CD4-positive, alpha-beta T cell (primary cell): Measurements from ENCODE around the gene YARS1. TPM values are rescaled to one million over a fixed set of nuclear protein-coding genes. Genes with fewer than 3 reads are reported as not detected.

Source experiments
- ATAC-seq: fragments of 200-7000 bp; cut with Tn5 transposase; one replicate; pipeline ENCODE4 v1.10.0; 2022; ENCODE audit warnings: mild to moderate bottlenecking; ENCODE audit not compliant: poor library complexity
- CTCF ChIA-PET: fragments of 350-600 bp; sonication (Branson Sonifier 250); formaldehyde crosslinking; loops from one replicate; lab custom pipeline; 2021; ENCODE audit warnings: antibody characterized with exemption, inconsistent platforms; lab: Charles Lee
- POLR2A ChIA-PET: fragments of 350-600 bp; sonication (Branson Sonifier 250); formaldehyde crosslinking; loops from one replicate; lab custom pipeline; 2021; ENCODE audit warnings: antibody characterized with exemption, inconsistent platforms; lab: Charles Lee
- DNase-seq, 14 experiments: peaks; one replicate each; pipeline ENCODE4 v3.0.0-alpha.2; 2013 to 2020; ENCODE audit warnings: mixed read lengths in 2 of 14
- H3K27ac ChIP-seq, 2 donors: one replicate each; pipeline versions ENCODE4 v1.5.1 to v1.7.0; 2013; ENCODE audit warnings: low read length in 2 of 2, low read depth in 1 of 2, mild to moderate bottlenecking in 1 of 2
- H3K27me3 ChIP-seq, 2 experiments: 1 replicate in 1 of 2; 2 replicates in 1 of 2; pipeline versions ENCODE4 v1.6.1 to v1.7.0; 2013; ENCODE audit warnings: low read length in 2 of 2, control low read depth in 1 of 2, mild to moderate bottlenecking in 1 of 2, moderate library complexity in 1 of 2; ENCODE audit not compliant: insufficient read depth in 2 of 2, control insufficient read depth in 1 of 2
- H3K36me3 ChIP-seq: one replicate; pipeline ENCODE4 v1.6.1; 2013; ENCODE audit warnings: low read length, control low read depth; ENCODE audit not compliant: insufficient read depth
- H3K4me1 ChIP-seq: one replicate; pipeline ENCODE4 v1.6.1; 2013; ENCODE audit warnings: low read length, control low read depth; ENCODE audit not compliant: insufficient read depth
- H3K4me3 ChIP-seq: one replicate; pipeline ENCODE4 v1.5.1; 2013; ENCODE audit warnings: mild to moderate bottlenecking, low read length, moderate library complexity
- H3K9me3 ChIP-seq, 2 experiments: 1 replicate in 1 of 2; 2 replicates in 1 of 2; pipeline versions ENCODE4 v1.6.1 to v1.7.0; 2013; ENCODE audit warnings: low read length in 2 of 2, mild to moderate bottlenecking in 2 of 2, control low read depth in 1 of 2, moderate library complexity in 1 of 2; ENCODE audit not compliant: control insufficient read depth in 1 of 2, insufficient read depth in 1 of 2
- H3K27ac Mint-ChIP-seq: one replicate; pipeline ENCODE4 v1.8.0; 2020; ENCODE audit warnings: mixed read lengths
- H3K27me3 Mint-ChIP-seq: one replicate; pipeline ENCODE4 v1.8.0; 2021; ENCODE audit warnings: mixed read lengths
- H3K36me3 Mint-ChIP-seq: one replicate; pipeline ENCODE4 v1.8.0; 2021; ENCODE audit warnings: low read depth, mixed read lengths
- H3K4me1 Mint-ChIP-seq: one replicate; pipeline ENCODE4 v1.8.0; 2021; ENCODE audit warnings: low read depth, mixed read lengths
- H3K4me3 Mint-ChIP-seq: one replicate; pipeline ENCODE4 v1.8.0; 2020; ENCODE audit warnings: mild to moderate bottlenecking, mixed read lengths
- H3K9me3 Mint-ChIP-seq: one replicate; pipeline ENCODE4 v1.8.0; 2020; ENCODE audit warnings: mixed read lengths
- intact Hi-C, 2 experiments: fragments of 100-400 bp; cut with DNase I in 1 of 2; cut with micrococcal nuclease in 1 of 2; formaldehyde crosslinking; loops; one replicate each; pipeline versions ENCODE4 v1.15.1 to v1.9.0; 2023 to 2025; cut with DNase I, micrococcal nuclease
- total RNA-seq, 174 experiments: library from RNA in 2 of 174; stranded (reverse) in 2 of 174; gene quantifications; one replicate each; pipeline ENCODE4 v1.2.3 and lab custom pipeline; 2021 to 2026
- TF ChIP-seq, protein P1 (sequence below): fragments of 200-600 bp; IDR thresholded peaks from one replicate; pipeline ENCODE4 v1.8.0; 2022; ENCODE audit warnings: antibody characterized with exemption, mild to moderate bottlenecking

The YARS1 gene
- total RNA-seq, 2 experiments from 2014 or later: 67.6 to 73.2 TPM

DNA sequence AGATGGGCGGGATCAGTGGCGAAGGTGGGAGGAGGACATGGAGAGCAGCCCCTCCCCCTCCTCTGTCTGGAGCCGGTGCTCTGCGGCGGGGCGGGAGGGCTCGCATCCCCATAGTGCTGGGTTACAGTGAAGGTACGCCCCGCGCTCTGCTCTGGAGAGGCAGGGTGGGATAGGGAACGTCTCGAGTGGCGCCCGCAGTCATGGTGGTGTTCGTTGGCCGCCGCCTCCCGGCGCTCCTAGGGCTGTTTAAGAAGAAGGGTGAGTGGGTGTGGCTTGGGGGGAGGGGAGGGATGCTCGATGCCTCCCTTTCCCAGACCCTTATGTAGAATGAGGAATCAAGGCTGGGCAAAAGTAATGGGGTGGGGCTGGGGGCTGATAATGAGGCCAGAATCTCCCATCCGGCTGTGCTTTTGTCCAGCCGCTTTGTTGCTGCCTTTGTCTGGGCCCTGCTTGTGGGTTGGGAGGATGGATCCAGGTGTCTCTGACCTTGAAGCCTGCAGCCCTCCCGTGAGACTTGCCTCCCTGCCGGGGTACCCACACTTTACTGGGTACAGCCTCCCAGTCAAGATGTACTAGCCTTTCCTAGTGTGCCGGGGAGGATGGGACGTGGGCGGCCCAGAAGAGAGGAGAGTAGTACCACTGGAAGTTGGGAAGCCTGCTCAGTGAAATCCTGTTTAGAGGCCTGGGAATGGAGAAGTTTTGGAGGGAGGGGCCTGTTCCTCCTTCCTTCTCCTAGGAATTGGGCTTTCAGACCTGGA, 51.4 kb downstream of the YARS1 start:
- POLR2A ChIA-PET: no interaction called here
- no peak overlapping the region for H3K27ac Mint-ChIP-seq
- no peak overlapping the region for H3K27ac ChIP-seq
- H3K27me3 Mint-ChIP-seq: no peaks in the 10 kb centered on the region
- no peaks in the 10 kb centered on the region for H3K9me3 Mint-ChIP-seq
- TF ChIP-seq, protein P1, sequence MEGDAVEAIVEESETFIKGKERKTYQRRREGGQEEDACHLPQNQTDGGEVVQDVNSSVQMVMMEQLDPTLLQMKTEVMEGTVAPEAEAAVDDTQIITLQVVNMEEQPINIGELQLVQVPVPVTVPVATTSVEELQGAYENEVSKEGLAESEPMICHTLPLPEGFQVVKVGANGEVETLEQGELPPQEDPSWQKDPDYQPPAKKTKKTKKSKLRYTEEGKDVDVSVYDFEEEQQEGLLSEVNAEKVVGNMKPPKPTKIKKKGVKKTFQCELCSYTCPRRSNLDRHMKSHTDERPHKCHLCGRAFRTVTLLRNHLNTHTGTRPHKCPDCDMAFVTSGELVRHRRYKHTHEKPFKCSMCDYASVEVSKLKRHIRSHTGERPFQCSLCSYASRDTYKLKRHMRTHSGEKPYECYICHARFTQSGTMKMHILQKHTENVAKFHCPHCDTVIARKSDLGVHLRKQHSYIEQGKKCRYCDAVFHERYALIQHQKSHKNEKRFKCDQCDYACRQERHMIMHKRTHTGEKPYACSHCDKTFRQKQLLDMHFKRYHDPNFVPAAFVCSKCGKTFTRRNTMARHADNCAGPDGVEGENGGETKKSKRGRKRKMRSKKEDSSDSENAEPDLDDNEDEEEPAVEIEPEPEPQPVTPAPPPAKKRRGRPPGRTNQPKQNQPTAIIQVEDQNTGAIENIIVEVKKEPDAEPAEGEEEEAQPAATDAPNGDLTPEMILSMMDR: no peak
- H3K9me3 ChIP-seq: no peaks in the 10 kb centered on the region
- H3K36me3 ChIP-seq: no peaks in the 10 kb centered on the region
- CTCF ChIA-PET: no interaction called here
- no peak for DNase-seq
- H3K4me1 Mint-ChIP-seq: peaks cover 11% of the 10 kb centered on the region
- H3K36me3 Mint-ChIP-seq: no peaks in the 10 kb centered on the region
- H3K4me1 ChIP-seq: no peaks in the 10 kb centered on the region
- ATAC-seq: no peak
- intact Hi-C loops: no loop called here
- no peaks in the 10 kb centered on the region for H3K27me3 ChIP-seq
- no peak overlapping the region for H3K4me3 Mint-ChIP-seq
- H3K4me3 ChIP-seq: no peak overlapping the region

DNA sequence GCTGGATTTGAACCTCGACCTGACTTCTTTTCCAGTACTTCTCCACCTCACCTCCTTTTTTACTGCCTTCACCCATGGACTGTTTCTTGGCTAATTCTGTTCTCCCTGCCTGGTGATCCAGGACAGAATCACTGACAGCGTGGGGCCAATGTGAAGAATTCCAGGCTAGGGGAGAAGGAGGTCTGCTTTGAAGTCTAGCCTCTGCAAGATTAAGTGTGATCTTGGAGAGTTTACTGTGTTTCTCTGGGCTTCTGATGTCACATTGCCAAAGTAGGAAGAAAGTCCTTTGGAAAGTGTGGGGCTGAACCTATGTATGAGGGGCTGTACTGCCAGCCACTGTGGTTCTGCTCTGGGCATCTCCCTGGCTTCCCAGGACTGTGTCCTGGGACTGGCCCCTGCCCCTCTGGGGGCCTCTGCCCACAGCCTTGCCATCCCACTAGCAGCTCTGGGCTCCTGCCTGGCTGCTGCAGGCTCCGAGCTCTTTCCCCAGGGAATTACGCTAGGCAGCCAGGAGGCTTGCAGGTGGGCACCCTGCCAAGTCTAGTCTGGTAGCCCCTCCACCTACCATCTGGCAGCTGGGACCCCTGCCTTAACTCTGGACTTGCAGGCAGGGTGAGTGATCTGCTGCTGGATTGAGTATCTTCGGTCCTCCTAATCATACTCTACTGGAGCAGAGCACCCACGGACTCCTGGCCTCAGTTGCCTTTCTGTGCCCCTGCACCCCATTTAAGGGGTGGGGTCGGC, 52.2 kb downstream of the YARS1 start:
- H3K4me1 ChIP-seq: peaks cover 4% of the 10 kb centered on the region
- Mint-ChIP-seq H3K4me3 (no peak overlapping the region), H3K9me3 (no peaks in the 10 kb centered on the region), H3K4me1 (peaks cover 14% of the 10 kb centered on the region), H3K27ac (no peak overlapping the region), H3K27me3 (no peaks in the 10 kb centered on the region), H3K36me3 (no peaks in the 10 kb centered on the region)
- H3K36me3 ChIP-seq: no peaks in the 10 kb centered on the region
- no peaks in the 10 kb centered on the region for H3K9me3 ChIP-seq
- POLR2A ChIA-PET: no interaction called here
- no peak overlapping the region for H3K4me3 ChIP-seq
- intact Hi-C loops: no loop called here
- CTCF ChIA-PET: interaction anchor here (1.8 kb wide), 1 partner anchor 53 kb away, joined by 6 read pairs; no protein-coding TSS in a partner anchor
- H3K27me3 ChIP-seq: no peaks in the 10 kb centered on the region
- no peak for ATAC-seq
- no peak for DNase-seq
- TF ChIP-seq, protein P1: no peak
- H3K27ac ChIP-seq: no peak overlapping the region

DNA sequence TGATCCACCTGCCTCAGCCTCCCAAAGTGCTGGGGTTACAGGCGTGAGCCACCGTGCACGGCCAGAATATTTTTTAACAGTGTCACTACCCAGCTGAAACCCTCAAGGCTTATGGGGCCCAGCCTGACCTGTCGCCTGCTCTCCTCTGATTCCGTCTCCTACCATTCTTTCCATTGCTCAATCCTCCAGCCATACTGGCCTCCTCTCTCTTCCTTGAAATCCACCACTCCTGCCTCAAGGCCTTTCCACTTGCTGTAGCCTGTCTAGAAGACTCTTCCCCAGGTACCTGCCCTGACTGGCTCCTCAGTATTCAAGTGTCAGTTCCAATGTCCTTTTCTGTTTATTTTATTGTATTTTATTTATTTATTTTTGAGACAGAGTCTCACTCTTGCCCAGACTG, 53.9 kb downstream of the YARS1 start:
- Histone ChIP-seq H3K36me3 (no peaks in the 10 kb centered on the region), H3K4me1 (peaks cover 15% of the 10 kb centered on the region), H3K9me3 (no peaks in the 10 kb centered on the region), H3K4me3 (no peak overlapping the region), H3K27me3 (no peaks in the 10 kb centered on the region), H3K27ac (no peak overlapping the region)
- TF ChIP-seq, protein P1: no peak
- H3K36me3 Mint-ChIP-seq: no peaks in the 10 kb centered on the region
- no peak for DNase-seq
- H3K9me3 Mint-ChIP-seq: no peaks in the 10 kb centered on the region
- ChIA-PET CTCF (no interaction called here), POLR2A (no interaction called here)
- peaks cover 22% of the 10 kb centered on the region for H3K4me1 Mint-ChIP-seq
- no peak overlapping the region for H3K4me3 Mint-ChIP-seq
- intact Hi-C loops: no loop called here
- ATAC-seq: no peak
- H3K27me3 Mint-ChIP-seq: no peaks in the 10 kb centered on the region
- no peak overlapping the region for H3K27ac Mint-ChIP-seq
